Muscle of arm (tissue), 12 donors: Measurements from ENCODE around the gene FFAR2. TPM values are rescaled to one million over a fixed set of nuclear protein-coding genes. Genes with fewer than 3 reads are reported as not detected.

Experiments used
- DNase-seq: peaks from one replicate; pipeline ENCODE4 v3.0.0-alpha.2; 2013
- polyA plus RNA-seq, 12 donors: library from polyadenylated mRNA; unstranded; fragments of 120-200 nt; gene quantifications; one replicate each; pipeline ENCODE4 v1.2.1, GENCODE V29; 2013; ENCODE audit not compliant: insufficient read length in 12 of 12

Gene FFAR2
- polyA plus RNA-seq, 12 donors = 0.08 to 0.54 (median 0.26) TPM; not detected in 3

GRCh38 chr19:35486268-35486708, 38.2 kb downstream of the FFAR2 start:
- DNase-seq = no peak

DNA sequence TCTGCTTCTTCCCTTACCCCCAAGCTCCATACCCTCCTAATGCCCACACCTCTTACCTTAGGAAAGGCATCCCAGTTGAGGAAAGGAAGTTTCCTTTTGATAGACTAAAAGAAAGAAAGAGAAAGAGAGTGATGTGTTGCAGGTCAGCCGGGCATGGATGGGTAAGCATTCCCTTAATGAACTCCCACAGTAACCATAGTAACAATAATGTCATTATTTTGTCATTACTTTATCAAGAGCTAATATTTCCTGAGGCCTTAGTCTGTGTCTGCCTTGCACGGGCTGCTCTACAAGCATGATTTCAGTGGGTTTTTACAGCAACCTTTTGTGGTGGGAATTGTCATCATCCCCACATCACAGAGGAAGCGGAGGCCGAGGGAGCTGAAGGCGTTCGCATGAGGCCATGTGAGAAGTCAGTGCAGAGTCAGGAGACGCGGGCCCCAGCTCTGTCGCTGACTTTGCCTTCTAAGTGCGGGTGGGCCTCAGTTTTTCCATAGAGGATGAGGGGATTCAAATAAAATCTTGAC, 39.7 kb downstream of the FFAR2 start:
- DNase-seq = no peak

GRCh38 chr19:35488677-35489076, 40.6 kb downstream of the FFAR2 start:
- no peak for DNase-seq

GRCh38 chr19:35490364-35490763, 42.3 kb downstream of the FFAR2 start, which contains the start of gene KRTDAP:
KRTDAP (minus strand) TSS chr19:35490464; CDS start chr19:35490442, 22 bp downstream.
- DNase-seq = no peak

- no peak for DNase-seq
These were observed 43.8 kb downstream of the FFAR2 start for GRCh38 chr19:35491836-35492360.

DNA sequence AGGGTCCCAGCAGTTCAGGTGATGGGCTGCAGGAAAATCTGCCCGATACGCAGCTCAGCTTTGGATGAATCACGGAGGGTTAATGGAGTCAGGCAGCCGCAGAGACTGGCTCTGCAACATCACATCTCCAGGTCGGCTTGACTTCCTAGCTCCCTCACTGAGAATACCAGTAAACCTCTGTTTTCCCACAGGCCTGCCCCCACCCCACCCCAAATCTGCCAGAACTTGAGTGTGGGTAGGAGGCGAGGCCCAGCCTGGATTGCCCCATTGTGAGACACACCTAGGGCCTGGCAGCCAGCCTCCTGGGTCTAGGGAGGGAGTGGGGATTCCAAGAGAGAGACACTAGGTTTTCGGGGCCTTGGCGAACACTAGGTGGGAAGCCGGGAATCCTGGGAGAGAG, 45.9 kb downstream of the FFAR2 start:
- DNase-seq = no peak

DNA sequence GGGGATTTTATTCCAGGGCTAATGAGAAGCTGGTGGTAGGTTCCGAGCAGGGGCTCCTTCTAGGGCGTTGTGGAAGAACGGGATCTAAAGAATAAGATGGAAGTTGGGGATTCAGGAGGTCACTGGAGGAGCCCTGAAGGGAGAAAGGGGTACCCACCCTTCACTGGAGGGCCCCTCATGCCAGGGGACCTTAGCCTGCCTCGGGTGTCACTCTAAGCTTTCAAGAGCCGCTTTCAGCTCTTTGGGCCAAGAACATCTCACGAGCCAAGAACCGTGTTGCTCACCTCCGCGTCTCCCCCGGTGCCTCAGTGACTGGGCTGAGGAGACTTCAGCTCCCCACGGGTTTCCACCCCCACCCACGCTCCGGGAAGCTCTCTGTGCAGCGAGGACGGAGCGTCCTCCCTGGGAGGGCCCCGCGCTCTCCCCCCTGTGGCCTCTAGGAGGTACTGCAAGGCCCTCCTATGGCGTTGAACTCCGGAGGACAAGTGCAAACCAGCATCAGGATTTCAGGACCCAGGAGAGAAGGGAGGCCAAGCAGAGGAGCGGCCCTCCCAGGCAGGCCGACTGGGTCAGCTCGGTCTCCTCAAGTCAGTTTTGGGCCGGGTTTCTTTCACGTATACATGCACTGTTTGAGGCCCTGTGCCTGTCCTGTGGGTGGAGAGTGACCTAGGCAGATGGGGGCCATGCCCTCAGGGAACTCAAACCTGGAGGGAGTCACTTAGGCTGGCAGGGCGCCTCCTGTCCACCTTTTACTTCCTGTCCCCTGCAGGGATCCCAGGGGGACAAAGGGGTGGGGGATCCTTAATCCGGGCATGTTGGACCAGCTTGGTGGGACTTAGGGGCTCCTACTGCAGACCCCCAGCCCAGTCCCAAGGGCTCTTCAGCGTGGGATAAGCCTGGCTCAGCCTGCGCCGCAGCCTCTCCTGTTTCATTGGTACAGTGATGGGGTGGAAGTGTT, 47.3 kb downstream of the FFAR2 start:
- peak; percentile 65 for DNase-seq

DNA sequence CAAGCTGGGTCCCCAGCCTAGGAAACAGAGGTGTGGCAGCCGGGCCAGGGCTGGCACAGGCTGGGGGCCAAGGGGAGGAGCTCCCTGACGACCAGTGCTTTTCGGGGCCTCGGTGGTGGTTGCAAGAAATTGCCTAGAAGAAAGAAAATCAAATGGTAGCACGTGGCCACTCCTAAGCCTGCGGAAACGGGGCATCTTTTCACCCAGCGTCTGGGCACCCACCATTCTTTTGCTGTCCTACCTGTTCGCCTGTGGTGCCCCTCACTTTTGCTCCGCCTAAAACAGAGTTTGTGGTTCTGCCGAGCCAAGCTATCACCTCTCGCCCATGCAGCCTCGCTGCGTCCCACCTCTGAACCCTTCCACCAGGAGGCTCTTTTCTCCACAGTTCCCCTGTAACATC, 49.3 kb downstream of the FFAR2 start:
- DNase-seq = no peak

GRCh38 chr19:35498220-35498619, 50.2 kb downstream of the FFAR2 start:
- no peak for DNase-seq

GRCh38 chr19:35498984-35499527, 51.0 kb downstream of the FFAR2 start:
- DNase-seq = no peak

DNA sequence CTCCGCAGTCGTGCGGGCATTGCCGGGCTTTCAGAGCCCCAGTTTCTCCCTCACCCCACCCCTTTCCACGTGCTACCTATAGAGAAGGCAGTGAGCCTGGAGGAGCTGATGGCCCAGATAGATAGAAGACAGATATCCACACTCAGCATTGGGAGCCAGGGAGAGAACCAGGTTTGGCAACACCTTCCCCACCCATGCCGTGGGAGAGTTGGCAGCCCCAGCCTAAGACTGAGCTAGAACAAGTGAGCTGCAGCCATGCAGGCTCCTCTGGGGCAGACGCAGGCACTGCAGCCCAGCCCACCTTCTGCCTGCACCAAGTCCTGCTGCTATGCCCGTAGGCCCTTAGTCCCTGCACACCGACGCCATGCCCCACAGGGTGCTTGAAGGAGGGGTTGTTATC, 52.6 kb downstream of the FFAR2 start:
- DNase-seq = no peak

Other genes starting within 250 kb of the FFAR2 start
- not detected for gene FAM187B, start 219.5 kb upstream of the FFAR2 start, polyA plus RNA-seq
- gene LSR, start 199.3 kb upstream of the FFAR2 start, polyA plus RNA-seq = 10 to 100 TPM in 3 of 12 donors, 1 to 10 TPM in 8, not detected in 1; 1.9 to 27.8 (median 5.0) TPM
- gene USF2, start 179.3 kb upstream of the FFAR2 start, polyA plus RNA-seq = 100 to 1,000 TPM in 6 of 12 donors, 10 to 100 TPM in 5, not detected in 1; 91.0 to 157 (median 104) TPM
- gene HAMP, start 165.7 kb upstream of the FFAR2 start, polyA plus RNA-seq = under 1 TPM in 6 of 12 donors, not detected in 6; 0.09 to 0.32 (median 0.14) TPM
- gene MAG, start 156.1 kb upstream of the FFAR2 start, polyA plus RNA-seq = 1 to 10 TPM in 2 of 12 donors, under 1 TPM in 6, not detected in 4; 0.11 to 1.3 (median 0.37) TPM
- gene CD22, start 119.1 kb upstream of the FFAR2 start, polyA plus RNA-seq = 1 to 10 TPM in 3 of 12 donors, under 1 TPM in 7, not detected in 2; 0.34 to 7.6 (median 0.60) TPM
- gene FFAR1, start 100.4 kb upstream of the FFAR2 start, polyA plus RNA-seq = under 1 TPM in 1 of 12 donors, not detected in 11; 0.12 TPM
- under 1 TPM in 5 of 12 donors, not detected in 7; 0.09 to 0.32 (median 0.13) TPM for gene FFAR3, start 89.8 kb upstream of the FFAR2 start, polyA plus RNA-seq
- gene GPR42, start 77.2 kb upstream of the FFAR2 start, polyA plus RNA-seq = under 1 TPM in 1 of 12 donors, not detected in 11; 0.11 TPM
- gene KRTDAP, start 42.2 kb downstream of the FFAR2 start, polyA plus RNA-seq = 100 to 1,000 TPM in 2 of 12 donors, 10 to 100 TPM in 1, 1 to 10 TPM in 1, under 1 TPM in 1, not detected in 7; 0.73 to 445 (median 73.3) TPM
- gene DMKN, start 65.4 kb downstream of the FFAR2 start, polyA plus RNA-seq = 100 to 1,000 TPM in 1 of 12 donors, 10 to 100 TPM in 2, 1 to 10 TPM in 4, under 1 TPM in 3, not detected in 2; 0.58 to 181 (median 1.2) TPM
- 10 to 100 TPM in 2 of 12 donors, 1 to 10 TPM in 1, under 1 TPM in 1, not detected in 8; 0.24 to 26.7 (median 8.1) TPM for gene SBSN, start 80.1 kb downstream of the FFAR2 start, polyA plus RNA-seq
- gene GAPDHS, start 85.2 kb downstream of the FFAR2 start, polyA plus RNA-seq = under 1 TPM in 1 of 12 donors, not detected in 11; 0.12 TPM
- gene TMEM147, start 97.4 kb downstream of the FFAR2 start, polyA plus RNA-seq = 10 to 100 TPM in 11 of 12 donors, not detected in 1; 32.3 to 49.5 (median 40.0) TPM
- gene ATP4A, start 115.4 kb downstream of the FFAR2 start, polyA plus RNA-seq = under 1 TPM in 2 of 12 donors, not detected in 10; 0.21 to 0.26 TPM
- not detected for gene PMIS2, start 137.9 kb downstream of the FFAR2 start, polyA plus RNA-seq
- gene HAUS5, start 164.5 kb downstream of the FFAR2 start, polyA plus RNA-seq = 10 to 100 TPM in 8 of 12 donors, 1 to 10 TPM in 3, not detected in 1; 8.9 to 23.8 (median 12.7) TPM
- 10 to 100 TPM in 11 of 12 donors, not detected in 1; 27.0 to 60.1 (median 36.9) TPM for gene RBM42, start 180.8 kb downstream of the FFAR2 start, polyA plus RNA-seq
- gene ETV2, start 193.5 kb downstream of the FFAR2 start, polyA plus RNA-seq = 1 to 10 TPM in 10 of 12 donors, not detected in 2; 1.2 to 4.3 (median 1.9) TPM
- 100 to 1,000 TPM in 11 of 12 donors, not detected in 1; 201 to 382 (median 272) TPM for gene COX6B1, start 200.1 kb downstream of the FFAR2 start, polyA plus RNA-seq
- 10 to 100 TPM in 2 of 12 donors, 1 to 10 TPM in 1, under 1 TPM in 2, not detected in 7; 0.16 to 31.4 (median 5.6) TPM for gene UPK1A, start 218.3 kb downstream of the FFAR2 start, polyA plus RNA-seq